Stimulated activated CD4-positive, alpha-beta T cell treated with anti-CD3 and anti-CD28 coated beads, Interleukin-4, amount 100 ng/mL, for 1 hour (primary cell): Measurements from ENCODE around the gene TIAM2.
"Not testable (repeated sequence)": the region's sequence is repeated elsewhere in the genome, so short reads cannot be mapped to it uniquely, and the experiment has no call there.

Experiments
- DNase-seq: peaks from one replicate; pipeline ENCODE4 v3.0.0-alpha.2; 2020

TIAM2 gene

GRCh38 chr6:154993026-154993425, 2.1 kb upstream of the TIAM2 start:
- no peak for DNase-seq

- no peak for DNase-seq
Measured at GRCh38 chr6:154993710-154994109, 1.4 kb upstream of the TIAM2 start.

GRCh38 chr6:154994836-154995253, 270 bp upstream of the TIAM2 start:
- DNase-seq: no peak

- no peak for DNase-seq
Measured at GRCh38 chr6:154996016-154996590, 988 bp downstream of the TIAM2 start.

- no peak for DNase-seq
Measured at GRCh38 chr6:154996841-154997311, 1.8 kb downstream of the TIAM2 start.

GRCh38 chr6:154998855-154999254, 3.7 kb downstream of the TIAM2 start:
- DNase-seq: no peak

GRCh38 chr6:155001482-155001881, 6.4 kb downstream of the TIAM2 start:
- DNase-seq: no peak

GRCh38 chr6:155001934-155002333, 6.8 kb downstream of the TIAM2 start:
- DNase-seq: no peak

- DNase-seq: no peak
Measured at GRCh38 chr6:155003476-155003875, 8.4 kb downstream of the TIAM2 start.

GRCh38 chr6:155004017-155004416, 8.9 kb downstream of the TIAM2 start:
- DNase-seq: no peak

- no peak for DNase-seq
Measured at GRCh38 chr6:155004576-155005372, 9.7 kb downstream of the TIAM2 start.

- DNase-seq: no peak
Measured at GRCh38 chr6:155008625-155009024, 13.5 kb downstream of the TIAM2 start.

- DNase-seq: no peak
Measured at GRCh38 chr6:155010940-155011339, 15.8 kb downstream of the TIAM2 start.

GRCh38 chr6:155011809-155012291, 16.7 kb downstream of the TIAM2 start:
- no peak for DNase-seq

- DNase-seq: no peak
Measured at GRCh38 chr6:155013457-155013876, 18.4 kb downstream of the TIAM2 start.

GRCh38 chr6:155014137-155014536, 19.0 kb downstream of the TIAM2 start:
- DNase-seq: no peak

GRCh38 chr6:155014670-155015300, 19.7 kb downstream of the TIAM2 start:
- DNase-seq: no peak

- DNase-seq: not testable (repeated sequence)
Measured at GRCh38 chr6:155018415-155018814, 23.3 kb downstream of the TIAM2 start.

GRCh38 chr6:155021680-155022079, 26.6 kb downstream of the TIAM2 start:
- no peak for DNase-seq

GRCh38 chr6:155022721-155023120, 27.6 kb downstream of the TIAM2 start:
- no peak for DNase-seq

GRCh38 chr6:155023717-155024116, 28.6 kb downstream of the TIAM2 start:
- DNase-seq: no peak

- no peak for DNase-seq
Measured at GRCh38 chr6:155024391-155025027, 29.4 kb downstream of the TIAM2 start.

- peak; percentile 10 for DNase-seq
Measured at GRCh38 chr6:155026022-155026705, 31.0 kb downstream of the TIAM2 start.
